T follicular helper cell (primary cell): Measurements from ENCODE around the gene HOXC4.

ENCODE experiments used
- DNase-seq: peaks from one replicate; pipeline ENCODE4 v3.0.0-alpha.2; 2020; ENCODE audit warnings: low read depth

The HOXC4 gene

GRCh38 chr12:54015018-54015931, 38.4 kb upstream of the HOXC4 start:
- DNase-seq: no peak

GRCh38 chr12:54016051-54016450, 37.6 kb upstream of the HOXC4 start:
- DNase-seq: no peak

GRCh38 chr12:54016478-54016964, 37.1 kb upstream of the HOXC4 start:
- DNase-seq: no peak

- DNase-seq: no peak
These were observed 36.4 kb upstream of the HOXC4 start for GRCh38 chr12:54017027-54017788.

GRCh38 chr12:54017878-54018467, 35.7 kb upstream of the HOXC4 start:
- peak; percentile 55 for DNase-seq

- no peak for DNase-seq
These were observed 35.1 kb upstream of the HOXC4 start for GRCh38 chr12:54018468-54018984.

GRCh38 chr12:54019091-54019811, 34.4 kb upstream of the HOXC4 start:
- no peak for DNase-seq

GRCh38 chr12:54019924-54020590, 33.6 kb upstream of the HOXC4 start:
- DNase-seq: no peak

- DNase-seq: no peak
These were observed 32.8 kb upstream of the HOXC4 start for GRCh38 chr12:54020591-54021405.

- DNase-seq: no peak
These were observed 32.1 kb upstream of the HOXC4 start for GRCh38 chr12:54021432-54022013.

- DNase-seq: no peak
These were observed 30.4 kb upstream of the HOXC4 start for GRCh38 chr12:54022960-54023884.

GRCh38 chr12:54024127-54024526, 29.5 kb upstream of the HOXC4 start:
- no peak for DNase-seq

- no peak for DNase-seq
These were observed 28.9 kb upstream of the HOXC4 start for GRCh38 chr12:54024581-54025305.

GRCh38 chr12:54025499-54026405, 27.9 kb upstream of the HOXC4 start:
- DNase-seq: no peak

- DNase-seq: no peak
These were observed 26.8 kb upstream of the HOXC4 start for GRCh38 chr12:54026640-54027441.

- no peak for DNase-seq
These were observed 26.2 kb upstream of the HOXC4 start for GRCh38 chr12:54027442-54027786.
